Inferior parietal cortex (tissue), 1 donor: ENCODE results near the gene TM4SF4.

Experiments
- DNase-seq: peaks from one replicate; pipeline ENCODE4 v3.0.0-alpha.2; 2016; ENCODE audit errors: extremely low spot score

The TM4SF4 gene

DNA sequence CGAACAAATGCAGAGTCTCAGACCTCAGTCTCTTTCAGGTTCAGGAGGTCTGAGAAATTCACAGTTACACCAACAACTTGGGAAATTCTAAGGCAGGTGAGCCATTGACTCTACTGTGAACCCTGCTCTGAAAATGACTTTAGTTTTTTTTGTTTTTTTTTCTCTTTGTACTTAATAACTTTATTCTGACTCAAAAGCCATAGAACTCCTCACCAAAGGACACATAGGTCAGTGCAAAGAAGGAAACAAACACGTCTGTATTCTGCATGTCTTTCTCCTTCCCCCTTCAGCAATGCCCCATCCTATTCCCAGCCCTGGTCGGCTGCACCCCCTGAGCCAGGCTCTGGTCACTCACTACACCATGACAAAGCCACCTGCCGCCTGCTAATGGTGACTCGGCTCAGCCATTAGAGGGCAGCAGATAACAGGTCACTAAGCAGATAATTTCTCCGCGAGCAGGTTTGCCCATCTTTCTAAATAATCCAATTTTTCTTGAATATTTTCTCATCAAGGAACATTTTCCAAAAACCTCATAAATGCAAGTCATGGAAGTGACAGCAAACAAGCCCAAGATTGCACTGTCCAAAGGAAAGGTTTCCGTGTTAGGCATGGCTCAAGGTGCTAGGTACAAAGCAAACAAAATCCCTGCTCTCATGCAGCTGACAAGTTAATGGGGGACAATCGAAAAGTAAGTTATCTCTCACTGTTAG is 37.7 kb downstream of the TM4SF4 start:
- DNase-seq = peak; percentile 69

DNA sequence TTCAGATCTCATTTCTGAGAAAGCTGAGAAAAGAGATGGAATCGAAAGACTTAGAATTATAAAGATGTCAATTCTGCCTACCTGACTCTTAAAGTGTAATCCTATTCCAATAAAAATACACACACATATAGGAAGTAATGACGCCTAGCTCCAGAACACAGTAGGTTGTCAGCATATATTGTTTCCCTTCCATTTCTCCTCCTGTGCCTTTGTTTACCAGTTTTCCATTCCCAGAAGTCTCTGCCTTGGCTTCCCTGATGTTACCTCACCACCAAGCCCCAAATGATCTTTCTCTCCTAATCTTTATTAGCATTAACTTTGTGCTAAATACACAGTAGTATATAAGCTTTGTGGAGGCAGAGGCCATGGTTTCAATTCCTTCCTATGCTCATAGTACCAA is 40.0 kb downstream of the TM4SF4 start:
- DNase-seq = no peak

DNA sequence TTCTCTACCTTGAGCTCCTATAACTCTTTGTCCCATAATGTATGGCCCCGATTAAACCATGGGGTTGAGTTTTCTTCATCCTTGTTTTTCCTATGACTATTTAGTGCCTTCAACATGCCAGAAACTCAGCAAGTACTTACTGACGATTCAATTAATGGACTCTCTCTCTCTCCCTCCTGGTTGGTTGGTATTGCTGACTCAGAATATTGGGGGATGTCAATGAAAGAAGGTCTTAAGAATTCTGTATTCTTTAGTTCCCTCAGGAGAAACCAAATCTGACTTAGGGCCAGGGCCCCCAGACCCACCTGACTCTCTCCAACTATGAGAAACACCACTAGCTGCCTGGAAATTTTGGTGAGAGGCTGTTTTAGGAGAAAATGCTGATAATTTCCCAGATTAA is 40.8 kb downstream of the TM4SF4 start:
- DNase-seq = no peak

DNA sequence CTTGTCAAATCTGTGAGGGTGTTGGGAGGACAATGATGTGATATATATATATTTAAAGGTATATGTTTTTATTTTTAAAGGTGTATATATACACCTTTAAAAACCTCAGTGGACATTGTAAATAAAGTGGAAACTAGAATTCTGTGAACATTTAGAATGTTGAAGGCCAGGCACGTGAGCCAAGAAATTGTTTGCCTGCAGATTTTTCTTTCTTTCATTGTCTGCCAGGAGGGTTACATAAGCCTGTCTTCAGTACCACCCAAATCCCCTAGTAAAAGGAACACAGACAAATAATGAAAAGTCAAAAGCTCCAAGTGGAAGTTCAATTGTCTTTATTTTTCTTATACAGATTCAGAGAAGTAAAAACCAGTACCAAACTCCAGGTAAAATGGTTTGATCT is 42.4 kb downstream of the TM4SF4 start:
- no peak for DNase-seq

DNA sequence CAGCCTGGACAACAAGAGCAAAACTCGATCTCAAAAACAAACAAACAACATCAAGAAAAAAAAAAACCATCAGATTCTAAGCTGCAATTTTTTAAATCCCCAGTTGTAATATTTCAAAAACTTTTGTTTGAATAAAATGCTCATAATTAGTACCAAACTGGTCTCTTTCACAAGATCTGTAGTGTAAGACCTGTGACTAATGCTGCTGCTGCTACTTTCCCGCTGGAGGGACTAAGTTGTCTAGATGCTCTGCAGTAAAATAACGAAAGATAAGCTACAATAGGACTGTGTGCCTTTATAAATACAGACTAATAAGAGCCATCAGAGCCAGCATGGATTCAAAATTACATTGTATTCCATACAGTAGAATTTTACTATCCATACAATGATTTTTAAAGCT is 45.4 kb downstream of the TM4SF4 start:
- DNase-seq = no peak

DNA sequence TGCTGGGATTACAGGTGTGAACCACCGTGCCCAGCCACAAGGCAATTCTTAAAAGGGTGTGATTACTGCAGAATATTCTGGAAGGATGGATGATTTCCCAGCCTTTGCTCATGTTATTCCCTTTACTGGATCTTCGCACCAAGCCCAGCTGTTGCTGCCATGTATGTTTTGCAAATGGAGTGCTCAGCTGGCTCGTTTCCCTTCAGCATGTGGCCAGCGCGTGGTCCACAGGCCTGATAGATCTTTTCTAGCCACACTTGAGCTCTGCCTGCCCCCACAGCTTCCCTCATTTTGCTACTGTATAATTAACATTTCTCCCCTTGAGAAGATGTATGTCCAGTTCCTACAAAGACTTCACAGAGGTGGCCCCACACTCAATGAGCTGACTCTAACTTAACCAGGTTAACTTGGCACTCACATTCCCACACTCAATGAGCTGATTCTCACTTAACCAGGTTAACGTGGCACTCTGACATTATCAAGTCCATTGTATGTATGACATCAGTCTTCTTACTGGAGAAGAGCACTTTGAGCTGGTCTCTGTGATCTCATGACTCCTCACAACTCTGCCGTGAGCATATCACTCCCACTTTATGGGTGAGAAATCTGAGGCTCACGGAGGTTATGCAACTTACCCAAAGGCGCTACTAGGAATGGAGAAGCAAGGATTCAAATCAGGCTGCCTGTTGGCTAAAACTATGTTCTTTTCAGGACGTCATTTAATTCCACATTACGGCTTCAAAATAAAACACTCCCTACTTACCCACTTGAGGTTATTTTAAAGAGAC is 49.2 kb downstream of the TM4SF4 start:
- DNase-seq = no peak

DNA sequence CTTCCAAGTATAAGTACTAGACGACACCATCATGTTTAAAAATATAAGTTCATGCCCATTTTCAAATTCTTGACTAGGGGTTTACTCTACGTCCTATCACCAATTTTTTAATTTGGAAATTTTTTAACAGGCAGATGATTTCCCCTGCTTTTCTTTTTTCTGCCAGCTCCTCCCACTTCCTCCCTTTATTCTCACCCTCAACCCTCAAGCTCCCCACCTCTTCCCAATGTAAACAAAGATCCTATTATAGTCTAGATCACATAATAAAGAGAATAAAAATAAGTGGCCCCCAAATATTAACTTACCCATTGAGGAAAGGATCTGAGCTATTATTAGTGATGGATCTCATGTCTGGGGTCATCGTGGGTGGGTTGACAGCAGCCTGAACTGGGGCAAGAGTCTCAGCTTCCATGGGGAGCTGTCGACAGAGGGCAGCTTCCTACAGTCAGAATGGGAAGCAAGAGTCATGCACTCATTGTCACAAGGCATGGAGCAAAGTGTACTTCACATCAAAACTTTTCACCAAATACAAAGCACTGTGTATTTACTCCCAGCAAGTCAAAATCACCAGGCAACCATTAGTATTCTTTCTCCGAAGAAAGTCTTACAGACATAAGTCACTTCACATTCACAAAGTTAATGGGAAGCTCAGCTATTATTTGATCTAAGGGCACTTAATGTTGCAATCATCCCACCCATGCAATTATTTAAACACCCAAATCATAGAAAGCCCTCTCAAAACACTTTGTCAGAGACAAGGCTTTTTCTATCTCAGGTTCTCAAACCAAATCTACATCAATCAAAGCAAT is 53.2 kb downstream of the TM4SF4 start:
- DNase-seq = no peak

DNA sequence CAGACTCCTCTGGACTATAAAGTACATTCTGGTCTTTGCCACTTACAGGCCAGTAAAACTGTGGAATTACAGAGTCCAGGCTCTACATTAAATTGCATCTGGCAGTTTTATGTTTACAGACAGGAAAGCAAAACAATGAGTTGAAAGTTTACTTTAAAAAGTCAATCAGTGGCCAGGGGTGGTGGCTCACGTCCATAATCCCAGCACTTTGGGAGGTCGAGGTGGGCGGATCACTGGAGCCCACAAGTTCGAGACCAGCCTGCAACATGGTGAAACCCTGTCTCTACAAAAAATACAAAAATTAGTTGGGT is 53.8 kb downstream of the TM4SF4 start:
- no peak for DNase-seq

DNA sequence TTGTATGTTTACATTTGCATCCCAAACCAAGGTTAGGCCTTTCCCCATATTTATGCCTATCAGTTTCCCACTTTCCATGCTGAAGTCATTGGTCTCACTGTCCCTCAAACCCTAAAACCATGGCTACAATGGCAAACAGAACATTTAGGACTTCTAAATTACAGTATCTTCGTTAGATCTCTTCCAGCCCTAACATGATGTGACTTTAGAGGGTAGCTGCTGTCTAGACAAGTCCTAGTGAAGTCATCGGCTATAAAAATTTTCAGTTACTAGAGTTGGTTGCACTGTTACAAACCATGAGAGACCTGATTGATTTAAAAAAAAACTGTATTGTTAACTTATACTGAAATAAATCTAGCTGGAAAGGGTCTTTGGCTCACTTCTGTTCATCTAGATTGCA is 54.6 kb downstream of the TM4SF4 start:
- no peak for DNase-seq

DNA sequence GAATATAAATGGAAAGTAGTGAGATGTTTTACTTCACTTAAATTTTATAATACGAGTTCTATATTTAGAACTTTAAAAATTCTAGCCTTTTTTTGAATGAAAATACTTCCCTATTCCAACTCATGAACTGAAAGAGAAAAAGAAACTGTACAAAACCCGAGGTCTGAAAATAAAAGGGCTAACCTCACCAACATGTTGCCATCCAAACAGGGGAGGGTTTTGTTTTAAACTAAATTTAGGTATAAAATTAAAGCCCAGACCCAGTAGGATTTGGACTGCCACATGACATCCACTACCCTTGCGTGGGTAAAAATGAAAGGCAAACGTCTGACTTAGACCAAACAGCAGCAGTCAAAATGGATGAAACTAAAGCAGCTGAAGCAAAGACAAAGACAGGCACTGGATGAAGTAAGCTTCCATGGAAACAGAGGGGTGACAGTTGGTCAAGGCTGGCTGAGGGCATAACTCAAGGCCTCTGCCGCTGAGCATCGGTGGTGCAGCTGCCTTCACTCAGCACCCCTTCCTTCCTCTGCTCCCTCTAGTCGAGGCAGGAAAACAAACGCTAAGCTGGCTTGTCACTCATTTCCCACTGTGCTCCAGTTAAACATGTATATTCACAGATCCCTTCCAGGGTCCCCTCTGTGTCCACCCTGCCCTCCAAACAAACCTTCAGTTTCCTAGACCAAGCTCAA is 58.1 kb downstream of the TM4SF4 start:
- DNase-seq = no peak

DNA sequence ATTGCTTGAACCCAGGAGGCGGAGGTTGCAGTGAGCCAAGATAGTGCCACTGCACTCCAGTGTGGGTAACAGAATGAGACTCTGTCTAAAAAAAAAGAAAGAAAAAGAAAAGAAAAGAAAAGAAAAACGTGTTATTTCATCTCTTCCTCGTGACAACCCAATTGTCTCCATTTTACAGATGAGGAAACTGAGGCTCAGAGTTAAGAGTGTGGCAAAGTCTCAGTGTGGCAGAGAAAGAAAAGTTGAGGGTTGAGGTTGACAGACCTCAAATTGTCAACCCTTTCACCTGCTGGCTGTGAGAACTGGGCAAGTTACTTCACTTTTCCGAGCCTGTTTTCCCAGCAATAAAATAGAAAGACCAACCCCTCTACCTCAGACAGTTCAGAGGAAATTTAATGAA is 59.6 kb downstream of the TM4SF4 start:
- no peak for DNase-seq

DNA sequence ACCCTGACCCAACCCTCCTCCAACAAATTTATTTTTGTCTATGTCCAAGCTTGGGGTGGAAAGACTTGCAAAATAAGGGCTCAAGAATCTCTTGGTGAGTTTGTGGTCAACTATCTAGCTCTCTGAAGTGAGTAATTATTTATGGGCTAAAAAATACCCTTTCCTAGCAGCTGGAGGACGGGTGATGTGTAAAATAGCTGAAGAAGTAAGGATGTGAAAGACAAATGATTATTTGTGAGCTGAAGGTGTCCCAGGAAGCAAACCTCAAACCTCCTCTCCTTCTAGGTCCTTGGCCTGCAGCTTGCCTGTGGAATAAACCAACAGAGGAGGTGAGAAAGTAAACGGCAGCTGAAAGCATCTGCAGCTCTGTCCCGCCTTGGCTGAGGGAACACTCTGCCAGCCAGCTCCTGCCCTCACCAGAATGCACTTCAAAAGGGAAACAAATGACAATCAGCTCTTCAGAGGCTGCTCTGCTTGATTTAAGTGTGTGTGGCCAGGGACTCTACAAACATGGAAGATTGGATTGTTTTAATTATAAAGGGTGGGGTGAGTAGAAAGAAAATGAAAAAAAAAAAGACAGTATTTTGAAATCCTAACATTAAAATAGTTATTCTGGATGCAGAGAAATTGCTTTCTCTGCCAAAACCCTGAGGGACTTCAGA is 60.3 kb downstream of the TM4SF4 start:
- DNase-seq = no peak

DNA sequence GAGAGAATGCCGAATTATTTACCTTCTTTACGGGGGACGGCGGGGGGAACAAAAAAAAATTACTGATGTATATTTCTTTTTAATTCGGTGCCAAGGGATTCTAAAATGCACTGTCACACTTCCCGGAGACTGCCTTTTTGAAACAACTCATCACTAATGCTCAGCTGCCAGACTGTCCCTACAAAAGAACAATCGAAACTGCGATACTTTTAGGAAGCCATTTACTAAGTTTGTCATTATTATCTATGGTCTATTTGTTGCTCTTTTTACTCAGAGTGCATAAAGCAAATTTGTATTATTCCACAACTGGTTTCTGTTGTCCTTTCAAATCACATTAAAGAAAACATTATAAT is 60.8 kb downstream of the TM4SF4 start:
- DNase-seq = no peak

DNA sequence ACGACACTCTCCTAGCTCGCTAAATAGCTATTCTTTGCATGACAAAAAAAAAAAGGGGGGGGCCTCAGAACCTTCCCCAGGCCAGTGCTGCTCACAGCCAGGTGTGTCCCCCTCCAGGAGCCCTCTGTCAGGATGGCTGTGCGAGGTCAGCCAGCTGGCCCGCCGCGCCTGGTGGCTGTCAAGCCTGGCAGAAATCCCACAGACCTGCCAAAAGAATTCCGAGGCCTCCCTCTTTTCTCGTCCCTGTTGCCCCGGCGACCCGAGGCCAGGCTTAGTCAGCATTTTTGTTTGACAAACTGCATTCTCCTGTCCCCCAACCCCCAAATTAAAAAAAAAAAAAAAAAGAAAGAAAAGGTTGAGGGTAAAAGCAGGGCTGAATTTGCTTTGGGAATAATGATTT is 61.9 kb downstream of the TM4SF4 start:
- no peak for DNase-seq

DNA sequence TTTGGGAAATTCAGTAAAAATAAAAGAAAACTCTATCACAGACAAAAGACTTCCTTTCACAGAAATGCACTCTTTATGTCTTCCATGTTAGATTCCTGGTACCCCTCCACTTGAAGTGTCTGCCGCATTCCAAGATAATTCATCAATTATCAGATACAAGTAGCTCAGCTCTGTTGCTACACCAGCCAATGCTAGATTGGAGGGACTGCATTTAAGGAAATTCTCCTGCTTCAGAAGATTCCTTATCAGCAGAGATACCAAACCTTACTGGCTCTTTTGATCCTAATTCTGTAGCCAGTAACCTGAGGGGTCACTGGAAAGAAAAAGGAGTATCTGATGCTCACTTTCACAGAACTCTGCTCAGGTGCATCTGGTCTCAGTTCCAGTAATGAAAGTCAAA is 63.9 kb downstream of the TM4SF4 start:
- no peak for DNase-seq

DNA sequence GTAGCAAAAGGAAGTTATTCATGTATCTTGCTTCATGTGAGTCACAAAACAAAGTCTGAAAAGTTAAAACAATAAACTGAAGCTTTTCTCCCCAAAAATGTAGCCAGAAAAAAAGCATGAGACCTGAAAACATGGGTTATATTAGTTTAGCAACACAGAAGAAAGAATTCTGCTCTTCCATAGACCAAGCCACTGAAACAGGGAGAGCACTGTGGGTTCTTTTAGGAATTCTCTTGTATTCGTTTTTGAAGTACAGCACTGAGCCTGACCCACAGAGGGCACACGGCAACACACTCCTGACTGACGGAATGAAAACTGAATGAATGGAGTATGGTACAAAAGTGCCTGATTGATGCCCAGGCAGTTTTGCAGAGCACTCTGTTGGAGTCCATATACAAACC is 66.6 kb downstream of the TM4SF4 start:
- DNase-seq = no peak

DNA sequence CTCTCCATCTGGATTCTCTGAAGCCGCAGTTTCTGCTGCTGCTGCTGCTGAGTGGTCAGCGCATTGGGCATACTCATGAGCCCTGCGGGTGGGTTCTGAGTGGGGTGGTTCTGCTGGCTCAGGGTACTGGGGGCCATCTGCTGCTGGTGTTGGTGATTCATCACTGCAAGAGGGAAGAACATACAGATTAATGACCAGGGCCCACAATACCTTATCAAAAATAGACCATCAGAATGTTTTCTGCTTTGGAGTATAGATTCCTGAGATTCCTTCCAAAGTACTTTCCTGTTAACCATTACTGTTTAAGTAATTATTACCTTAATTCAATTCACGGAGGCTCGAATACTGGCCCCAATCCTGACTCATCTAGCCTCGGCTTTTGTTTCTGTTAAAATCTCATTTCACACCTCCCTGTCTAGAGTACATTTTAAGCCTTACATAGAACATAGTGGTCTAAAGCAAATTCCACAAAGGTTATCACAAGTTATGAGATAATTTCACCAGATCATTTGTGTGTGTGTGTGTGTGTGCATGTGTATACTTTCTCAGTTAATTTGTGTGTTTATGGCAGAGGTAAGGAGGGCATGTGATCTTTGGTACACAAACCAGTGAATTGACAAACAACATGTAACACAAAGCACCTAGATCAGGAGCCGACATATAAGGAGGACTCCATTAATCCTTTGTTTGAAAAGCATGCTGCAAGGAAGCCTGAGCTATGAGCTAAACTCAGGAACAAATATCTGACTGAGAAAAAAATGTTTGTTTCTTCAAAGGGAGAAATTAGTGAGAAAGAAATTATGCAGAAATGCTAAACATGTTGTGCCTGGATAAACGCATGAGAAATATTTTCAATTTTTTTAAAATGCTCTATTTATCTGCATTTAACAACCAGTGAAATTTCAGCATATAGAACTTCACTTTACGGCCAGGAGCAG is 68.1 kb downstream of the TM4SF4 start:
- DNase-seq = no peak

DNA sequence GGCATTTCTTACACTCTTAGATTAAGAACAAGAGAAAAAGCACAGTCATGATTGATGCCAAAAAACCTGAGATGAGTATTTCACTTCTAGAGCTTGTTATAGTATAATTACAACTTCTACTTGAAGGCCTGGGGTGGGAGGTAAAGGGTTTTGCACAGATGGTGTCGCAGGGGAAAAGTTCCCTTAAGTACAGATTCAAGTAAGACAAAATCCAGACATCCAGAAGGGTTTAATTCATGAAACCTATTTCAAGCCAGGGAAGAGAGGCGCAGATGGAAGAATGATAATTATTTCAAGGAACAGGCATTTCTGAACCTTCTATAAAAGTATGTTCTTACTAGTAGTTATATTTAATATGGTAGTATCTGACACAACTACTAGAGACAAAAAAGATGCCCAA is 70.6 kb downstream of the TM4SF4 start:
- no peak for DNase-seq

DNA sequence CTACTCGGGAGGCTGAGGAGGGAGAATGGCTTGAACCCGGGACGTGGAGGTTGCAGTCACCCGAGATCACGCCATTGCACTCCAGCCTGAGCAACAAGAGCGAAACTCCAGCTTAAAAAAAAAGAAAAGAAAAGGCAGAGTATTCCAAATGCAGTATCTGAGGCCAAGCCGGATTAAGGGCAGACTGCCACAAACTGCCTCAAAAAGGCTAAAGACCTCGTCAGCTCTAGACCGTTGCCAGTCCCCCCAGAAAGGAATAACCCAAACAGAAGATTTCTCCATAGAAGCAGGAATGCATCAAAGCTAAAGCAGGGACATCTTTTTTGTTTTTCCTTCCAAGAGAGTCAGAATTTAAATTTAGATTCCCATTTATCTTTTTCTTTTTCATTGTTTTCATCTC is 72.9 kb downstream of the TM4SF4 start:
- no peak for DNase-seq

DNA sequence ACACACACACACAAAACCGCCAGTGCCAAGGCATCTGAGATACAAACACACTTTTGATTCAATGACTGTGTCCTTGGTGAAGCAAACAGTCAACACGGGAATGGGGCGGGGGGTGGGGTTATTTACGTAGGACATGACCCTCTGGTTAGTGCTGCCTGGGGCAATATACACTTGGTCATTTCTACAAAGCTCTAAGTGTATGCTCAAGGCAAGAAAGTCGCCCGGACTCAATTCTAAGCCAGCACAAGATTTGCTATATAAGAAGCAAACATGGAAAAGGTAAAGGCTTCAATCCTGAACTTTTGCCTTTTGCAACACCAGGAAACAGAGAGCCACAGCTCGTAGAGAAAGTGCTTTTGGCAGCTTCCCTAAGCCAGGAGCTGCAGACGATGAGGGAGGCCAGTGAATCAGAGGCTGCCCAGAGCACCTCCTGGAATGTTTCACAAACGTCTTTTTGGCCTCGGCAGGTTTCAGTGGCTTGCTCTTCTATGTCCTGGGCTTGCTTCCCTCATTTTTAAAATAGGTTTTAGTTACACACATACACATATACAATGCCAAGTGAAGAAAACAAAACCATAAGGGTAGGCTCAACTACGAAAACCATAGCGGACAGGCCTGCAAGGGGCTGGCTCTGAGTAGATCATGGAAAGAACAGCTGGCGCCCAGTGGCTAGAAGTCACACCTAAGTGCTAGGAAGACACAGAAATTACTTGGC is 73.6 kb downstream of the TM4SF4 start:
- no peak for DNase-seq
